ENCODE results near the gene RBM33.

RBM33 gene

GRCh38 chr7:155809947-155810769 lies 165.7 kb downstream of the RBM33 start:
- no peak overlapping the region for H3K27ac ChIP-seq
- no peaks in the 10 kb centered on the region for H3K79me2 ChIP-seq (ENCODE audit: insufficient read depth, low read depth)
- H4K20me1 ChIP-seq (ENCODE audit: insufficient read depth) = no peaks in the 10 kb centered on the region
- no peak overlapping the region for H3K4me2 ChIP-seq
- H3K4me1 ChIP-seq (ENCODE audit: low read depth, poor library complexity, severe bottlenecking) = peaks cover 5% of the 10 kb centered on the region
- H3K36me3 ChIP-seq (ENCODE audit: insufficient read depth) = no peaks in the 10 kb centered on the region
- H3K27me3 ChIP-seq (ENCODE audit: insufficient read depth, low read depth) = peaks cover 52% of the 10 kb centered on the region
- H3K4me3 ChIP-seq (IDR thresholded peaks at IDR 0.05; ENCODE audit: insufficient read depth, low read depth, low read length) = no peak overlapping the region
- H3K9ac ChIP-seq = no peak overlapping the region
- no peak for TF ChIP-seq CTCF (conservative IDR thresholded peaks at IDR 0.05; ENCODE audit: low read depth, low read length)
- no peak overlapping the region for H2AFZ ChIP-seq (ENCODE audit: low read depth)

DNA sequence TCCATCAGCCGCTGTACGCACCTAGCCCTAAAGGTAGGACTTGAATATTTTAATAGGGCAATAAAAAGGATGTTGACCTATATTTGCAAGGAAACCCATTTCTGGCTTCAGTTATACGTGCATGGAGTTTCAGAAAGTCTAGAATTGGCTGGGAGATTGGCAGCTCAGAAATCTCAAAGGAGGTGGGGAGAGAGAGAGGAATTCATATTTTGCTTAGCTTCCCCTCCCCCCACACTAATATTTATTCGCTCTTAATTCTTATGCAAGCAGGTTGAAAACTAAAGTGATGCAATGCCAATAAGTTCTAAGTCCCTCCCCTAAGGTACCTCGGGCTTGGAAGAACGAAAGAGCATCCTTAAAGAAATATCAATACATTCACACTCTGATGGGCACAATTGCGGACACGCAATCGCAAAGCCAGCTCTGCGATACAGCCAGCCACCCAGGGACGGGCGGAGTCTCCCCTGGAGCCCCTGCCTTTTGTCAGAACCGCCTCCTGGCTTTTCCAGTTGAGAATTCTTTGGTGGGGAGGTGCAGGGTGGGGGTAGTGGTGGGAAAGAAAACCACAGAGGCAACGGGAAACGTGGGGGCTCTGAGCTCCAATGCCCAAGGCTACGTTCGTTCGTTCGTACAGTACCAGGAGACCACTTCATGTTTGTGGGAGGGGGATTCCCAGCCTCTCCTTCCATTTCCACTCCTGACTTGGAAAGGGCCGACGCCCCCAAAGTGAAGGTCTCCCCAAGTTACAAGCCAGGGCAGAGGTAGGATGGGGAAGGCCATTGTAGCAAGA lies 166.5 kb downstream of the RBM33 start:
- no peak overlapping the region for H3K9ac ChIP-seq
- H4K20me1 ChIP-seq (ENCODE audit: insufficient read depth) = no peaks in the 10 kb centered on the region
- H2AFZ ChIP-seq (ENCODE audit: low read depth) = no peak overlapping the region
- no peak for TF ChIP-seq CTCF (conservative IDR thresholded peaks at IDR 0.05; ENCODE audit: low read depth, low read length)
- no peaks in the 10 kb centered on the region for H3K36me3 ChIP-seq (ENCODE audit: insufficient read depth)
- no peaks in the 10 kb centered on the region for H3K79me2 ChIP-seq (ENCODE audit: insufficient read depth, low read depth)
- H3K4me1 ChIP-seq (ENCODE audit: low read depth, poor library complexity, severe bottlenecking) = peaks cover 4% of the 10 kb centered on the region
- H3K4me3 ChIP-seq (IDR thresholded peaks at IDR 0.05; ENCODE audit: insufficient read depth, low read depth, low read length) = no peak overlapping the region
- no peak overlapping the region for H3K27ac ChIP-seq
- no peak overlapping the region for H3K4me2 ChIP-seq
- peaks cover 52% of the 10 kb centered on the region for H3K27me3 ChIP-seq (ENCODE audit: insufficient read depth, low read depth)

GRCh38 chr7:155811560-155811894 lies 167.1 kb downstream of the RBM33 start:
- no peak for TF ChIP-seq CTCF (conservative IDR thresholded peaks at IDR 0.05; ENCODE audit: low read depth, low read length)
- H3K4me1 ChIP-seq (ENCODE audit: low read depth, poor library complexity, severe bottlenecking) = peaks cover 4% of the 10 kb centered on the region
- H3K79me2 ChIP-seq (ENCODE audit: insufficient read depth, low read depth) = no peaks in the 10 kb centered on the region
- H3K9ac ChIP-seq = no peak overlapping the region
- no peak overlapping the region for H3K4me2 ChIP-seq
- no peaks in the 10 kb centered on the region for H3K36me3 ChIP-seq (ENCODE audit: insufficient read depth)
- H2AFZ ChIP-seq (ENCODE audit: low read depth) = no peak overlapping the region
- H3K27me3 ChIP-seq (ENCODE audit: insufficient read depth, low read depth) = peaks cover 52% of the 10 kb centered on the region
- no peaks in the 10 kb centered on the region for H4K20me1 ChIP-seq (ENCODE audit: insufficient read depth)
- H3K27ac ChIP-seq = no peak overlapping the region
- no peak overlapping the region for H3K4me3 ChIP-seq (IDR thresholded peaks at IDR 0.05; ENCODE audit: insufficient read depth, low read depth, low read length)

GRCh38 chr7:155811895-155812761 lies 167.7 kb downstream of the RBM33 start, which contains the start of gene SHH:
Gene SHH, minus strand, starts transcription at chr7:155812463. Its CDS starts 341 bp downstream, at chr7:155812122.
- no peaks in the 10 kb centered on the region for H3K36me3 ChIP-seq (ENCODE audit: insufficient read depth)
- no peak within 1 kb of the TSS for H3K9ac ChIP-seq
- no peak within 1 kb of the TSS for H2AFZ ChIP-seq (ENCODE audit: low read depth)
- H3K27ac ChIP-seq = no peak within 1 kb of the TSS
- no peak within 1 kb of the TSS for H3K4me3 ChIP-seq (IDR thresholded peaks at IDR 0.05; ENCODE audit: insufficient read depth, low read depth, low read length)
- H3K27me3 ChIP-seq (ENCODE audit: insufficient read depth, low read depth) = peaks cover 48% of the 10 kb centered on the region
- TF ChIP-seq CTCF (conservative IDR thresholded peaks at IDR 0.05; ENCODE audit: low read depth, low read length) = no peak
- no peak within 1 kb of the TSS for H3K4me2 ChIP-seq
- H3K4me1 ChIP-seq (ENCODE audit: low read depth, poor library complexity, severe bottlenecking) = peaks cover 4% of the 10 kb centered on the region
- no peaks in the 10 kb centered on the region for H3K79me2 ChIP-seq (ENCODE audit: insufficient read depth, low read depth)
- no peaks in the 10 kb centered on the region for H4K20me1 ChIP-seq (ENCODE audit: insufficient read depth)

All from KMS-11 (cell line).